ENCODE measurements around the gene SEMA3E.

GRCh38 chr7:83347945-83348444 lies 300.9 kb downstream of the SEMA3E start:
- TF ChIP-seq CTCF (IDR thresholded peaks at IDR 0.05; ENCODE audit: insufficient read depth, low read length) (no peak), POLR2AphosphoS5 (IDR thresholded peaks at IDR 0.05; ENCODE audit: low read depth) (no peak)
- TF ChIP-seq, protein P1, sequence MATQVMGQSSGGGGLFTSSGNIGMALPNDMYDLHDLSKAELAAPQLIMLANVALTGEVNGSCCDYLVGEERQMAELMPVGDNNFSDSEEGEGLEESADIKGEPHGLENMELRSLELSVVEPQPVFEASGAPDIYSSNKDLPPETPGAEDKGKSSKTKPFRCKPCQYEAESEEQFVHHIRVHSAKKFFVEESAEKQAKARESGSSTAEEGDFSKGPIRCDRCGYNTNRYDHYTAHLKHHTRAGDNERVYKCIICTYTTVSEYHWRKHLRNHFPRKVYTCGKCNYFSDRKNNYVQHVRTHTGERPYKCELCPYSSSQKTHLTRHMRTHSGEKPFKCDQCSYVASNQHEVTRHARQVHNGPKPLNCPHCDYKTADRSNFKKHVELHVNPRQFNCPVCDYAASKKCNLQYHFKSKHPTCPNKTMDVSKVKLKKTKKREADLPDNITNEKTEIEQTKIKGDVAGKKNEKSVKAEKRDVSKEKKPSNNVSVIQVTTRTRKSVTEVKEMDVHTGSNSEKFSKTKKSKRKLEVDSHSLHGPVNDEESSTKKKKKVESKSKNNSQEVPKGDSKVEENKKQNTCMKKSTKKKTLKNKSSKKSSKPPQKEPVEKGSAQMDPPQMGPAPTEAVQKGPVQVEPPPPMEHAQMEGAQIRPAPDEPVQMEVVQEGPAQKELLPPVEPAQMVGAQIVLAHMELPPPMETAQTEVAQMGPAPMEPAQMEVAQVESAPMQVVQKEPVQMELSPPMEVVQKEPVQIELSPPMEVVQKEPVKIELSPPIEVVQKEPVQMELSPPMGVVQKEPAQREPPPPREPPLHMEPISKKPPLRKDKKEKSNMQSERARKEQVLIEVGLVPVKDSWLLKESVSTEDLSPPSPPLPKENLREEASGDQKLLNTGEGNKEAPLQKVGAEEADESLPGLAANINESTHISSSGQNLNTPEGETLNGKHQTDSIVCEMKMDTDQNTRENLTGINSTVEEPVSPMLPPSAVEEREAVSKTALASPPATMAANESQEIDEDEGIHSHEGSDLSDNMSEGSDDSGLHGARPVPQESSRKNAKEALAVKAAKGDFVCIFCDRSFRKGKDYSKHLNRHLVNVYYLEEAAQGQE (IDR thresholded peaks at IDR 0.05; ENCODE audit: insufficient replicate concordance, low read depth) = no peak
